GM12878 (cell line): ENCODE measurements around the gene SLC52A3. TPM values are rescaled to one million over a fixed set of nuclear protein-coding genes. Genes with fewer than 3 reads are reported as not detected.

Experiments used
- ATAC-seq: fragments of 200-7000 bp; cut with Tn5 transposase; 3 replicates; pipeline ENCODE4 v1.9.1; 2020; ENCODE audit warnings: mild to moderate bottlenecking, moderate library complexity
- BruUV-seq: library from RNA; stranded (reverse); fragments of 400-500 nt; replicated peaks from 2 replicates; lab custom pipeline; 2021; lab: Mats Ljungman, UMichigan
- CTCF ChIA-PET: fragments of 300-600 bp; sonication (Branson Sonifier 250); formaldehyde crosslinking; extraction: SDS; loops from one replicate; lab custom pipeline; 2021; ENCODE audit warnings: inconsistent platforms; lab: Yijun Ruan, JAX
- POLR2A ChIA-PET: fragments of 350-600 bp; formaldehyde crosslinking; extraction: SDS; loops from one replicate; lab custom pipeline; 2021; ENCODE audit warnings: inconsistent platforms; lab: Charles Lee
- RAD21 ChIA-PET: fragments of 300-600 bp; sonication (Branson Sonifier 250); formaldehyde crosslinking; loops from one replicate; lab custom pipeline; 2023; ENCODE audit warnings: antibody characterized with exemption; ENCODE audit not compliant: unreplicated experiment; lab: Charles Lee
- SMC1A ChIA-PET: fragments of 300-600 bp; sonication (Branson Sonifier 250); formaldehyde crosslinking; loops from one replicate; lab custom pipeline; 2023; ENCODE audit not compliant: unreplicated experiment, uncharacterized antibody; lab: Charles Lee
- DNase-seq: peaks from one replicate; pipeline ENCODE4 v3.0.0-alpha.2; 2011; ENCODE audit warnings: low read depth, low spot score
- FAIRE-seq: peaks from 3 replicates; lab custom pipeline; 2011; peaks lifted over from hg19 to GRCh38; lab: Jason Lieb, UNC
- H2AFZ ChIP-seq: 2 replicates; pipeline ENCODE4 v1.6.0; 2011; ENCODE audit warnings: low read depth, low read length, control low read depth; ENCODE audit not compliant: control insufficient read depth
- H3K27ac ChIP-seq: 2 replicates; pipeline ENCODE4 v1.5.1; 2011; ENCODE audit warnings: control low read depth; ENCODE audit not compliant: control insufficient read depth, insufficient read depth
- H3K27me3 ChIP-seq, 2 experiments: replicated peaks in 1 of 2; 2 replicates each; pipeline versions ENCODE4 v1.6.0 to v1.6.1; 2011; ENCODE audit warnings: low read length in 1 of 2; ENCODE audit not compliant: control insufficient read depth in 2 of 2, insufficient read depth in 2 of 2
- H3K36me3 ChIP-seq, 2 experiments: 2 replicates each; pipeline ENCODE4 v1.5.1; 2011; ENCODE audit warnings: low read length in 1 of 2; ENCODE audit not compliant: control insufficient read depth in 2 of 2, insufficient read depth in 2 of 2
- H3K4me1 ChIP-seq: 2 replicates; pipeline ENCODE4 v1.6.1; 2011; ENCODE audit warnings: mild to moderate bottlenecking, low read length, moderate library complexity, mixed read lengths; ENCODE audit not compliant: control insufficient read depth, insufficient read depth
- H3K4me2 ChIP-seq: 2 replicates; pipeline ENCODE4 v1.6.0; 2011; ENCODE audit warnings: control low read depth; ENCODE audit not compliant: control insufficient read depth, insufficient read depth
- H3K4me3 ChIP-seq: fragments of 200-600 bp; sonication (generic); 2 replicates; pipeline ENCODE4 v1.5.1; 2016
- H3K79me2 ChIP-seq: 2 replicates; pipeline ENCODE4 v1.6.0; 2011; ENCODE audit warnings: low read length; ENCODE audit not compliant: control insufficient read depth, insufficient read depth
- H3K9ac ChIP-seq: 2 replicates; pipeline ENCODE4 v1.8.0; 2011; ENCODE audit warnings: low read length, control low read depth, mixed read lengths; ENCODE audit not compliant: control insufficient read depth, insufficient read depth
- H3K9me3 ChIP-seq: replicated peaks from 3 replicates; pipeline ENCODE4 v1.5.1; 2011; ENCODE audit warnings: mild to moderate bottlenecking, low read length; ENCODE audit not compliant: control insufficient read depth, insufficient read depth
- H4K20me1 ChIP-seq: 2 replicates; pipeline ENCODE4 v1.6.0; 2011; ENCODE audit not compliant: control insufficient read depth, insufficient read depth
- CUX1 ChIP-seq: IDR thresholded peaks from 2 replicates; pipeline ENCODE4 v1.6.1; 2012; ENCODE audit warnings: improper control_type of control experiment, low read depth, low read length; ENCODE audit not compliant: insufficient replicate concordance
- MEF2B ChIP-seq: fragments of 450-650 bp; IDR thresholded peaks from 2 replicates; pipeline ENCODE4 v1.6.1; 2018; ENCODE audit warnings: mild to moderate bottlenecking, moderate library complexity; ENCODE audit not compliant: partially characterized antibody, poor library complexity, severe bottlenecking
- SKIL ChIP-seq: fragments of 450-650 bp; IDR thresholded peaks from 2 replicates; pipeline ENCODE4 v1.6.1; 2017; ENCODE audit warnings: mild to moderate bottlenecking, low read depth, inconsistent platforms; ENCODE audit not compliant: poor library complexity, severe bottlenecking
- ZNF687 ChIP-seq: fragments of 450-650 bp; IDR thresholded peaks from 2 replicates; pipeline ENCODE4 v1.6.1; 2017; ENCODE audit warnings: mild to moderate bottlenecking, moderate library complexity
- WGBS: methylation state at CpG from one replicate; pipeline ENCODE4 v1.1.6; 2016; ENCODE audit warnings: low lambda C conversion rate; ENCODE audit not compliant: insufficient replicate concordance, insufficient coverage; ENCODE audit errors: missing lambda C conversion rate; 5-methylcytosine and 5-hydroxymethylcytosine counted together
- in situ Hi-C: fragments of 300-500 bp; cut with MboI; formaldehyde crosslinking; loops from 9 replicates; pipeline ENCODE4 v1.14.3; 2018; ENCODE audit warnings: mixed read lengths
- intact Hi-C: fragments of 100-400 bp; cut with micrococcal nuclease; formaldehyde crosslinking; loops from one replicate; pipeline ENCODE4 v1.14.2; 2022; ENCODE audit not compliant: unreplicated experiment
- polyA plus RNA-seq, 11 experiments: library from polyadenylated mRNA; depleted of rRNA in 4 of 11; unstranded in 6 of 11; stranded (reverse) in 5 of 11; fragments of >200 nt; fragmentation: Nextera tagmentation in 4 of 11; fragmentation: Illumina TruSeq in 1 of 11; extraction: Ambion mirVana in 4 of 11; extraction: Trizol in 1 of 11; gene quantifications; 1 replicate in 1 of 11; 2 replicates in 10 of 11; pipeline versions ENCODE4 v1.2.1 to v1.2.3, GENCODE V29; 2011 to 2016; ENCODE audit warnings: inconsistent platforms in 2 of 11, missing spikeins in 2 of 11, low read depth in 1 of 11
- total RNA-seq, 4 experiments: library from RNA; depleted of rRNA in 3 of 4; stranded (reverse); fragments of >200 nt in 3 of 4; fragmentation: Illumina TruSeq in 1 of 4; extraction: Trizol in 1 of 4; gene quantifications; 2 replicates each; pipeline versions ENCODE4 v1.2.1 to v1.2.3, GENCODE V29; 2013 to 2021

SLC52A3 gene
- total and polyA plus RNA-seq, 10 of the 15 experiments (the other 5 are each of a cell fraction or from before 2014, with no cell fraction given), result not detected

- no peak overlapping the region for H3K27ac ChIP-seq
- H4K20me1 ChIP-seq, result no peaks in the 10 kb centered on the region; the same call in 1 of the 2 replicates
- ChIA-PET POLR2A (no interaction called here), SMC1A (no interaction called here), RAD21 (no interaction called here), CTCF (interaction anchor here (0.9 kb wide), 1 partner anchor 87 kb away, joined by 3 read pairs; no protein-coding TSS in a partner anchor)
- intact Hi-C loops (no loop called here), in situ Hi-C loops (loop anchor here (10.0 kb wide), 1 partner anchor 378 kb away; no protein-coding TSS in a partner anchor)
- TF ChIP-seq MEF2B, result no peak
- no peak for TF ChIP-seq ZNF687
- no peak for TF ChIP-seq CUX1
- no peak for TF ChIP-seq SKIL
- DNase-seq, result no peak
- no peaks in the 10 kb centered on the region for H3K9me3 ChIP-seq
- ATAC-seq, result no peak
- H3K9ac ChIP-seq, result no peak overlapping the region
- no peak overlapping the region for H3K4me2 ChIP-seq
- no peak overlapping the region for H3K4me3 ChIP-seq
- no TSS peak for BruUV-seq
- H3K36me3 ChIP-seq, result no peaks in the 10 kb centered on the region
- H3K79me2 ChIP-seq, result no peaks in the 10 kb centered on the region
- no peaks in the 10 kb centered on the region for H3K4me1 ChIP-seq
- peaks cover 0 to 7% of the 10 kb centered on the region in 2 experiments; a peak in 3 of 4 replicates for H3K27me3 ChIP-seq
- no peak overlapping the region for H2AFZ ChIP-seq
- WGBS, result 2% methylated on average over 3 of the region's 3 CpGs
- FAIRE-seq, result no peak
These were observed 35.6 kb downstream of the SLC52A3 start for GRCh38 chr20:732727-733126.
